ENCODE measurements around the gene CPED1. TPM values are rescaled to one million over a fixed set of nuclear protein-coding genes. Genes with fewer than 3 reads are reported as not detected.

Gene CPED1
- total and polyA plus RNA-seq, 7 experiments from 2014 or later, result 0.10 to 4.5 (median 0.40) TPM; not detected in 2

DNA sequence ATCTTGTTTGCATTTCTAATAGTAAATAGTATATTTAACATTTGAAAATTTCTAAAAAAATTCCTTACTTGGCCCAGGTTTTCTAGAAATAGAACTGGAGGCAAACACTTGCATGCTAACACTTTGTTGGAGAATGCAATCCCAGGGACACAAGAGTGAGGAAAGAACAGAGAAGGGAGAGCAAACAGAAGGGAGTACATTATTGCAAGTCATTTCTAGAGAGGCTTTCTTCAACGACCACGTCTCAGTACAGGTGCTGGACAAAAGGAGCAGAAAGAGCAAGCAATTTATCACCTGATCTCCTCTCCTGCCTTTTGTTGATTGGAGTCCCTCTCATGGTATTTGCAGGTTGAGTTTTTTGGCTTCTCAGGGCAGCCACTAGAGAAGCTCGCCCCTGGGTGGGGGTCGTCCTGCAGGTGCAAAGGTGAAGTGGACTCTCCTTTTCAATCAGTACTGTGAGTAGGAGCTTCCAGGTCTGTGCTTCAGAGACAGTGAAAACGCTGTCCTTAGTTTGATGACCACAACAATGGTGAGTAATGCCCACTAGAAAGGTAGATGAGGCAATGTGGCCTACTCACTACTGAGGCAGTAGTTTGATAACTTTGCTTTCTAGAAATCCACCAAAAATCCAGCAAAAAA, 5.2 kb downstream of the CPED1 start:
- intact Hi-C loops (cut with micrococcal nuclease), result no loop called here
- Histone ChIP-seq H3K36me3 (ENCODE audit: control insufficient read depth in 2 of 3, insufficient read depth in 3 of 3, low read length in 3 of 3) (no peaks in the 10 kb centered on the region), H3K27ac (ENCODE audit: low read depth, low read length) (no peak overlapping the region), H3K4me3 (ENCODE audit: low read length) (no peak overlapping the region), H3K4me1 (ENCODE audit: control insufficient read depth in 2 of 2, insufficient read depth in 2 of 2, low read length in 2 of 2) (peaks cover 4 to 15% of the 10 kb centered on the region in 2 donors), H3K27me3 (ENCODE audit: control insufficient read depth in 2 of 2, insufficient read depth in 2 of 2, low read length in 2 of 2) (peaks cover 6 to 17% of the 10 kb centered on the region in 2 donors), H3K9me3 (ENCODE audit: control insufficient read depth in 2 of 3, low read length in 3 of 3) (no peaks in the 10 kb centered on the region)
- DNase-seq (no peak), ATAC-seq (no peak)
- peaks cover 21 to 60% (median 33%) of the 10 kb centered on the region in 5 donors for H3K27me3 Mint-ChIP-seq
- POLR2A ChIA-PET, result no interaction called here
- H3K36me3 Mint-ChIP-seq, result no peaks in the 10 kb centered on the region
- CTCF ChIA-PET, result no interaction called here
- H3K4me3 Mint-ChIP-seq, result no peak overlapping the region
- no peaks in the 10 kb centered on the region for H3K9me3 Mint-ChIP-seq
- H3K4me1 Mint-ChIP-seq, result peaks cover 16 to 46% (median 40%) of the 10 kb centered on the region in 7 donors
- no peak overlapping the region for H3K27ac Mint-ChIP-seq

DNA sequence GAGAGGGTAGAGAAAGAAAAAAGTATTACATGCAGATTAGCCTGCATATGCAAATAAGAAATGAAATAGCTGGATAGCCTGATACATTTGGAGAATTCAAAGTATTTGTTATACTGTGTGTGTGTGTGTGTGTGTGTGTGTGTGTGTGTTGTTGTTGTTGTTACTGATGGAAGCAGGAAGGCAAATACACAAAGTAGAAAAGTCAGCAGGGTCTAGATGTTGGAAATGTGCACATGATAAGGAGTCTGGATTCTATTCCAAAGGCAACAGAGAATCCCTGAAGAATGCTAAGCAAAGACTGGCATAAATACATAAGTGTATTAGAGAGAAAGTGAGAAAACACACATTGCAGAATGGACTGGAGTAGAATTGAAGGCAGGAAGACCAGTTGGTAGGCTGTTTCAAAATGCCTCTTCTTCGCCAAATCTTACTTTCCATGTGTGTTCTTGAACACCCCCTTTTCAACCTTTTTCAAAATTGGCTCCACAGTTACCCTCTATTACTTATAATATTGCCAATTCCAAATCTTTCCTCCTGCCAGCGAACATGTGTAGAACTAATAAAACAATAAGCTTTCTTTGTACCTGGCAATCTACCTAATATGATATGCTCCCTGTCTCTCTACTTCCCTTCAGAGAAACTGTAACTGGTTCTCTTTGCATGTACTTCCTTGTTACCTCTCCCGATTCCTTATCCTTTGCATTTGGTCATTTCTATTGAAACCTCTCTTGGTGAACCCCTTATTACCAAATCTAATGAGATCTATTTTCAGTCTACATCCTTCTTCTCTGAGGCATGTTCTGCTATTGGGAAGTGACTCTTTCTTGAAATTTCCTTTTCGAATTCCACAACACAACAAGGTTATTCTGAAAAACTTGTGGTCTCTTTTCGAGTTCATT, 6.2 kb downstream of the CPED1 start:
- no peak overlapping the region for H3K27ac Mint-ChIP-seq
- peaks cover 5 to 46% (median 37%) of the 10 kb centered on the region in 7 donors for H3K4me1 Mint-ChIP-seq
- CTCF ChIA-PET, result no interaction called here
- Histone ChIP-seq H3K27me3 (ENCODE audit: control insufficient read depth in 2 of 2, insufficient read depth in 2 of 2, low read length in 2 of 2) (peaks cover 0 to 6% of the 10 kb centered on the region in 2 donors), H3K27ac (ENCODE audit: low read depth, low read length) (no peak overlapping the region), H3K4me1 (ENCODE audit: control insufficient read depth in 2 of 2, insufficient read depth in 2 of 2, low read length in 2 of 2) (peaks cover 0 to 13% of the 10 kb centered on the region in 2 donors), H3K9me3 (ENCODE audit: control insufficient read depth in 2 of 3, low read length in 3 of 3) (no peaks in the 10 kb centered on the region), H3K4me3 (ENCODE audit: low read length) (no peak overlapping the region), H3K36me3 (ENCODE audit: control insufficient read depth in 2 of 3, insufficient read depth in 3 of 3, low read length in 3 of 3) (no peaks in the 10 kb centered on the region)
- DNase-seq, result no peak
- no peaks in the 10 kb centered on the region for H3K9me3 Mint-ChIP-seq
- H3K27me3 Mint-ChIP-seq, result peaks cover 11 to 49% (median 22%) of the 10 kb centered on the region in 5 donors
- ATAC-seq, result no peak
- H3K36me3 Mint-ChIP-seq, result no peaks in the 10 kb centered on the region
- intact Hi-C loops (cut with micrococcal nuclease), result loop anchor here in 1 of 2 donors (5.0 kb wide), 1 partner anchor 443 kb away; no protein-coding TSS in a partner anchor
- POLR2A ChIA-PET, result interaction anchor here (1.1 kb wide), 1 partner anchor 43 kb away, joined by 3 read pairs; no protein-coding TSS in a partner anchor
- no peak overlapping the region for H3K4me3 Mint-ChIP-seq

GRCh38 chr7:120995654-120996053, 7.1 kb downstream of the CPED1 start:
- Mint-ChIP-seq H3K9me3 (no peaks in the 10 kb centered on the region), H3K4me1 (peaks cover 7 to 55% (median 42%) of the 10 kb centered on the region in 7 donors), H3K27ac (peak overlapping the region in 1 of 9 donors; percentile 53), H3K4me3 (peak overlapping the region in 2 of 10 donors; percentile 42 to 63), H3K27me3 (peaks cover 4 to 44% (median 13%) of the 10 kb centered on the region in 5 donors), H3K36me3 (no peaks in the 10 kb centered on the region)
- intact Hi-C loops (cut with micrococcal nuclease), result loop anchor here in 1 of 2 donors (1.0 to 5.0 kb wide), 3 partner anchors 8 to 442 kb away; partner anchors contain the start of gene ING3
- H3K4me3 ChIP-seq (ENCODE audit: low read length), result no peak overlapping the region
- H3K27me3 ChIP-seq (ENCODE audit: control insufficient read depth in 2 of 2, insufficient read depth in 2 of 2, low read length in 2 of 2), result peaks cover 0 to 3% of the 10 kb centered on the region in 2 donors
- peaks cover 0 to 13% of the 10 kb centered on the region in 2 donors for H3K4me1 ChIP-seq (ENCODE audit: control insufficient read depth in 2 of 2, insufficient read depth in 2 of 2, low read length in 2 of 2)
- H3K9me3 ChIP-seq (ENCODE audit: control insufficient read depth in 2 of 3, low read length in 3 of 3), result no peaks in the 10 kb centered on the region
- no peak overlapping the region for H3K27ac ChIP-seq (ENCODE audit: low read depth, low read length)
- DNase-seq, result no peak
- H3K36me3 ChIP-seq (ENCODE audit: control insufficient read depth in 2 of 3, insufficient read depth in 3 of 3, low read length in 3 of 3), result no peaks in the 10 kb centered on the region
- no peak for ATAC-seq
- ChIA-PET CTCF (interaction anchor here (1.3 to 1.9 kb wide), 2 partner anchors 9 to 86 kb away, joined by 13 to 15 read pairs; no protein-coding TSS in a partner anchor), POLR2A (interaction anchor here (1.1 kb wide), 1 partner anchor 44 kb away, joined by 3 read pairs; no protein-coding TSS in a partner anchor)

DNA sequence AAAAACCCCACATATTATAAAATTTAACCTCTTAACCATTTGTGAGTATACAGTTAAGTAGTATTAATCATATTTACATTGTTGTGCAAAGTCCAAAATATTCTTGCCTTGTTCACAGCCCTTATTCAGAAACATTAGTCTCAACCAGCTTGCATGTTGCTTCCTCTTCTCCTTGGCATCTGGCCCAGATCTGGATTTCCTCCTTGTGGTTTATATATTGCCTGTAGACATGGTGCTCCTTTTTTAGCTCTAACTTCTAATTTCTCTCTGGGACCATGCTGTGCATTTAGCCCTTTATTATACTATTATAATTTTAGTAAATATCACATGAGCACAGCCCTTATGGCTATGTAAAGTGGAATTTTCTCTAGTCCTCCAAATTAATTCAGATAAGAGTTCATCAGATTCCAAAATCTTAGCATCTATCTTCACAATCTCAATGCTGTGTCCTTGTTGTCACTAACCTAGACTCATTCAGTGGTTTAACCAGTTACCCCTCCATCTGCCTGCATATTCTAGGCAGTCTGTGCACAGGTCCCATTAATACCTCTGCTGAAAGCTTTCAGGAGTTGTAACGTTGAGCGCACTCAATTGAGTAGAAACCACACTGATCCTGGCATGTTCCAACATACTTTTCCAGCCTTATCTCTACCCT, 7.9 kb downstream of the CPED1 start:
- Mint-ChIP-seq H3K4me3 (peak overlapping the region in 9 of 10 donors; percentile 10 to 69 (median 32)), H3K9me3 (no peaks in the 10 kb centered on the region), H3K27ac (peak overlapping the region in 3 of 9 donors; percentile 4 to 38 (median 34)), H3K36me3 (no peaks in the 10 kb centered on the region), H3K27me3 (peaks cover 0 to 42% (median 15%) of the 10 kb centered on the region in 5 donors), H3K4me1 (peaks cover 7 to 56% (median 42%) of the 10 kb centered on the region in 7 donors)
- H3K27me3 ChIP-seq (ENCODE audit: control insufficient read depth in 2 of 2, insufficient read depth in 2 of 2, low read length in 2 of 2), result no peaks in the 10 kb centered on the region
- ChIA-PET CTCF (interaction anchor here (0.6 to 1.9 kb wide), 3 partner anchors 9 to 104 kb away, joined by 4 to 15 read pairs (median 13); no protein-coding TSS in a partner anchor), POLR2A (interaction anchor here (0.7 to 1.1 kb wide), 3 partner anchors 39 to 46 kb away, joined by 3 read pairs; partner anchors contain the start of gene ING3)
- no peak overlapping the region for H3K4me3 ChIP-seq (ENCODE audit: low read length)
- H3K4me1 ChIP-seq (ENCODE audit: control insufficient read depth in 2 of 2, insufficient read depth in 2 of 2, low read length in 2 of 2), result peaks cover 0 to 13% of the 10 kb centered on the region in 2 donors
- no peaks in the 10 kb centered on the region for H3K9me3 ChIP-seq (ENCODE audit: control insufficient read depth in 2 of 3, low read length in 3 of 3)
- peak; percentile 91 for ATAC-seq
- peak in 7 of 9 donors; percentile 60 to 80 (median 75) for DNase-seq
- no peak overlapping the region for H3K27ac ChIP-seq (ENCODE audit: low read depth, low read length)
- no peaks in the 10 kb centered on the region for H3K36me3 ChIP-seq (ENCODE audit: control insufficient read depth in 2 of 3, insufficient read depth in 3 of 3, low read length in 3 of 3)
- intact Hi-C loops (cut with micrococcal nuclease), result loop anchor here in 1 of 2 donors (1.0 to 5.0 kb wide), 3 partner anchors 9 to 441 kb away; partner anchors contain the start of gene ING3

DNA sequence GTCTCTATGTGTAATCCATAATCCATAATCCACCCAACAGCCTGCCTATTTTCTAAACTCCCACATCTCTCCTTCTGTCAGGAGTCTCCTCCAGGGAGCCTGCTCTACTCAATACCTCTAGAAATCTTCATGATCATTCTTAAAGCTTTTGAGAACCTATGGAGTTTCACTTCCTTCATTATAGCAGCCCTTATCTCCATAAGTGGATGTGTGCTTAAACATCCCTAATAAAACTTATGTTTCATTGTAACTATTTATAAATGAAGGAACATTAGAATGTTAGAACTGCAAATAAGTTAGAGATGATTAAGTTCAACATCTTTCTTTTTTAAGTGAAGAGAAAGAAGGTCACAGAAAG, 8.5 kb downstream of the CPED1 start:
- Histone ChIP-seq H3K4me3 (ENCODE audit: low read length) (no peak overlapping the region), H3K9me3 (ENCODE audit: control insufficient read depth in 2 of 3, low read length in 3 of 3) (no peaks in the 10 kb centered on the region), H3K36me3 (ENCODE audit: control insufficient read depth in 2 of 3, insufficient read depth in 3 of 3, low read length in 3 of 3) (no peaks in the 10 kb centered on the region), H3K27me3 (ENCODE audit: control insufficient read depth in 2 of 2, insufficient read depth in 2 of 2, low read length in 2 of 2) (no peaks in the 10 kb centered on the region), H3K27ac (ENCODE audit: low read depth, low read length) (no peak overlapping the region), H3K4me1 (ENCODE audit: control insufficient read depth in 2 of 2, insufficient read depth in 2 of 2, low read length in 2 of 2) (peaks cover 0 to 13% of the 10 kb centered on the region in 2 donors)
- H3K36me3 Mint-ChIP-seq, result no peaks in the 10 kb centered on the region
- CTCF ChIA-PET, result interaction anchor here (0.6 to 1.9 kb wide), 3 partner anchors 10 to 103 kb away, joined by 4 to 15 read pairs (median 13); no protein-coding TSS in a partner anchor
- H3K4me3 Mint-ChIP-seq, result peak overlapping the region in 8 of 10 donors; percentile 9 to 51 (median 20)
- DNase-seq (no peak), ATAC-seq (peak; percentile 44)
- H3K27me3 Mint-ChIP-seq, result peaks cover 0 to 39% (median 11%) of the 10 kb centered on the region in 5 donors
- intact Hi-C loops (cut with micrococcal nuclease), result loop anchor here in 1 of 2 donors (1.0 to 5.0 kb wide), 3 partner anchors 10 to 440 kb away; partner anchors contain the start of gene ING3
- no peaks in the 10 kb centered on the region for H3K9me3 Mint-ChIP-seq
- POLR2A ChIA-PET, result interaction anchor here (1.0 kb wide), 1 partner anchor 46 kb away, joined by 3 read pairs; the partner anchor contains the start of gene ING3
- H3K27ac Mint-ChIP-seq, result peak overlapping the region in 3 of 9 donors; percentile 3 to 34 (median 4)
- H3K4me1 Mint-ChIP-seq, result peaks cover 7 to 56% (median 42%) of the 10 kb centered on the region in 7 donors
